ENCODE results near the gene TMEM117. TPM values are rescaled to one million over a fixed set of nuclear protein-coding genes. Genes with fewer than 3 reads are reported as not detected.

The TMEM117 gene
- total and polyA plus RNA-seq, 2 donors from 2014 or later = 5.9 to 6.0 TPM

GRCh38 chr12:44387581-44387980, 551.7 kb downstream of the TMEM117 start:
- Histone ChIP-seq H3K4me3 (ENCODE audit: low read length in 3 of 3) (no peak overlapping the region), H3K36me3 (ENCODE audit: control insufficient read depth in 2 of 3, insufficient read depth in 3 of 3, low read length in 3 of 3) (no peaks in the 10 kb centered on the region), H3K4me1 (ENCODE audit: control insufficient read depth in 2 of 3, insufficient read depth in 2 of 3, low read depth in 1 of 3, low read length in 3 of 3) (no peaks in the 10 kb centered on the region), H3K27ac (ENCODE audit: low read depth in 2 of 2, low read length in 2 of 2) (no peak overlapping the region), H3K9ac (ENCODE audit: low read length in 3 of 3) (no peak overlapping the region), H3K9me3 (ENCODE audit: control insufficient read depth in 2 of 3, insufficient read depth in 1 of 3, low read length in 3 of 3) (no peaks in the 10 kb centered on the region), H3K27me3 (ENCODE audit: control insufficient read depth, insufficient read depth, low read length) (no peaks in the 10 kb centered on the region)
- TF ChIP-seq, protein P1, sequence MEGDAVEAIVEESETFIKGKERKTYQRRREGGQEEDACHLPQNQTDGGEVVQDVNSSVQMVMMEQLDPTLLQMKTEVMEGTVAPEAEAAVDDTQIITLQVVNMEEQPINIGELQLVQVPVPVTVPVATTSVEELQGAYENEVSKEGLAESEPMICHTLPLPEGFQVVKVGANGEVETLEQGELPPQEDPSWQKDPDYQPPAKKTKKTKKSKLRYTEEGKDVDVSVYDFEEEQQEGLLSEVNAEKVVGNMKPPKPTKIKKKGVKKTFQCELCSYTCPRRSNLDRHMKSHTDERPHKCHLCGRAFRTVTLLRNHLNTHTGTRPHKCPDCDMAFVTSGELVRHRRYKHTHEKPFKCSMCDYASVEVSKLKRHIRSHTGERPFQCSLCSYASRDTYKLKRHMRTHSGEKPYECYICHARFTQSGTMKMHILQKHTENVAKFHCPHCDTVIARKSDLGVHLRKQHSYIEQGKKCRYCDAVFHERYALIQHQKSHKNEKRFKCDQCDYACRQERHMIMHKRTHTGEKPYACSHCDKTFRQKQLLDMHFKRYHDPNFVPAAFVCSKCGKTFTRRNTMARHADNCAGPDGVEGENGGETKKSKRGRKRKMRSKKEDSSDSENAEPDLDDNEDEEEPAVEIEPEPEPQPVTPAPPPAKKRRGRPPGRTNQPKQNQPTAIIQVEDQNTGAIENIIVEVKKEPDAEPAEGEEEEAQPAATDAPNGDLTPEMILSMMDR (IDR thresholded peaks at IDR 0.05; ENCODE audit: borderline replicate concordance, extremely low read depth, insufficient read depth) = no peak
- FAIRE-seq = no peak
- DNase-seq = no peak
- intact Hi-C loops (cut with DNase I) = no loop called here

- no peak overlapping the region for H3K27ac ChIP-seq (ENCODE audit: low read depth in 2 of 2, low read length in 2 of 2)
- no peaks in the 10 kb centered on the region for H3K36me3 ChIP-seq (ENCODE audit: control insufficient read depth in 2 of 3, insufficient read depth in 3 of 3, low read length in 3 of 3)
- DNase-seq (no peak), FAIRE-seq (no peak)
- no peak overlapping the region for H3K9ac ChIP-seq (ENCODE audit: low read length in 3 of 3)
- TF ChIP-seq, protein P1 (IDR thresholded peaks at IDR 0.05; ENCODE audit: borderline replicate concordance, extremely low read depth, insufficient read depth) = no peak
- H3K27me3 ChIP-seq (ENCODE audit: control insufficient read depth, insufficient read depth, low read length) = no peaks in the 10 kb centered on the region
- intact Hi-C loops (cut with DNase I) = no loop called here
- no peaks in the 10 kb centered on the region for H3K4me1 ChIP-seq (ENCODE audit: control insufficient read depth in 2 of 3, insufficient read depth in 2 of 3, low read depth in 1 of 3, low read length in 3 of 3)
- H3K9me3 ChIP-seq (ENCODE audit: control insufficient read depth in 2 of 3, insufficient read depth in 1 of 3, low read length in 3 of 3) = no peaks in the 10 kb centered on the region
- H3K4me3 ChIP-seq (ENCODE audit: low read length in 3 of 3) = no peak overlapping the region
Observed at GRCh38 chr12:44389038-44389437, 553.2 kb downstream of the TMEM117 start.

GRCh38 chr12:44389896-44390295, 554.0 kb downstream of the TMEM117 start:
- TF ChIP-seq, protein P1 (IDR thresholded peaks at IDR 0.05; ENCODE audit: borderline replicate concordance, extremely low read depth, insufficient read depth) = no peak
- Histone ChIP-seq H3K27me3 (ENCODE audit: control insufficient read depth, insufficient read depth, low read length) (no peaks in the 10 kb centered on the region), H3K9me3 (ENCODE audit: control insufficient read depth in 2 of 3, insufficient read depth in 1 of 3, low read length in 3 of 3) (no peaks in the 10 kb centered on the region), H3K36me3 (ENCODE audit: control insufficient read depth in 2 of 3, insufficient read depth in 3 of 3, low read length in 3 of 3) (no peaks in the 10 kb centered on the region), H3K4me1 (ENCODE audit: control insufficient read depth in 2 of 3, insufficient read depth in 2 of 3, low read depth in 1 of 3, low read length in 3 of 3) (no peaks in the 10 kb centered on the region), H3K4me3 (ENCODE audit: low read length in 3 of 3) (no peak overlapping the region), H3K27ac (ENCODE audit: low read depth in 2 of 2, low read length in 2 of 2) (no peak overlapping the region), H3K9ac (ENCODE audit: low read length in 3 of 3) (no peak overlapping the region)
- DNase-seq = no peak
- FAIRE-seq = no peak
- intact Hi-C loops (cut with DNase I) = no loop called here

- Histone ChIP-seq H3K4me1 (ENCODE audit: control insufficient read depth in 2 of 3, insufficient read depth in 2 of 3, low read depth in 1 of 3, low read length in 3 of 3) (no peaks in the 10 kb centered on the region), H3K36me3 (ENCODE audit: control insufficient read depth in 2 of 3, insufficient read depth in 3 of 3, low read length in 3 of 3) (no peaks in the 10 kb centered on the region), H3K27me3 (ENCODE audit: control insufficient read depth, insufficient read depth, low read length) (no peaks in the 10 kb centered on the region), H3K4me3 (ENCODE audit: low read length in 3 of 3) (no peak overlapping the region), H3K9ac (ENCODE audit: low read length in 3 of 3) (no peak overlapping the region), H3K9me3 (ENCODE audit: control insufficient read depth in 2 of 3, insufficient read depth in 1 of 3, low read length in 3 of 3) (no peaks in the 10 kb centered on the region), H3K27ac (ENCODE audit: low read depth in 2 of 2, low read length in 2 of 2) (no peak overlapping the region)
- intact Hi-C loops (cut with DNase I) = no loop called here
- no peak for DNase-seq
- no peak for FAIRE-seq
- TF ChIP-seq, protein P1 (IDR thresholded peaks at IDR 0.05; ENCODE audit: borderline replicate concordance, extremely low read depth, insufficient read depth) = no peak
Observed at GRCh38 chr12:44397631-44398030, 561.8 kb downstream of the TMEM117 start.

Measured in kidney (tissue), 14 donors.